Activated CD4-positive, alpha-beta T cell treated with anti-CD3 and anti-CD28 coated beads, Interleukin-2, amount 10 ng/mL, durations not matched to agents 24 days and 14 days (primary cell): ENCODE data around the gene EPHA3. TPM values are rescaled to one million over a fixed set of nuclear protein-coding genes. Genes with fewer than 3 reads are reported as not detected.

Experiments
- DNase-seq: peaks from one replicate; pipeline ENCODE4 v3.0.0; 2022
- H3K27ac Mint-ChIP-seq: one replicate; pipeline ENCODE4 v1.8.0; 2022; ENCODE audit warnings: mild to moderate bottlenecking, mixed read lengths
- H3K27me3 Mint-ChIP-seq: one replicate; pipeline ENCODE4 v1.8.0; 2022; ENCODE audit warnings: mixed read lengths
- H3K36me3 Mint-ChIP-seq: one replicate; pipeline ENCODE4 v1.8.0; 2022; ENCODE audit warnings: low read depth, mild to moderate bottlenecking, mixed read lengths
- H3K4me1 Mint-ChIP-seq: one replicate; pipeline ENCODE4 v1.8.0; 2021; ENCODE audit warnings: mixed read lengths
- H3K4me3 Mint-ChIP-seq: one replicate; pipeline ENCODE4 v1.8.0; 2022; ENCODE audit warnings: mild to moderate bottlenecking, moderate library complexity, mixed read lengths
- H3K9me3 Mint-ChIP-seq: one replicate; pipeline ENCODE4 v1.8.0; 2021; ENCODE audit warnings: mixed read lengths
- intact Hi-C: fragments of 100-400 bp; cut with micrococcal nuclease; formaldehyde crosslinking; loops from one replicate; pipeline ENCODE4 v1.15.1; 2023
- total RNA-seq: library from RNA; stranded (reverse); gene quantifications from 2 replicates; pipeline ENCODE4 v1.2.3, GENCODE V29; 2022

Gene EPHA3
- total RNA-seq, 1 donor from 2014 or later, result not detected

- no peak for DNase-seq
- Mint-ChIP-seq H3K4me1 (no peaks in the 10 kb centered on the region), H3K36me3 (no peaks in the 10 kb centered on the region), H3K9me3 (peaks cover 11% of the 10 kb centered on the region), H3K27me3 (no peaks in the 10 kb centered on the region), H3K4me3 (no peak overlapping the region), H3K27ac (no peak overlapping the region)
- intact Hi-C loops, result no loop called here
Measured at GRCh38 chr3:89527736-89528305, 420.4 kb downstream of the EPHA3 start.
